ENCODE results near the gene AP4M1.

The AP4M1 gene, protein sequence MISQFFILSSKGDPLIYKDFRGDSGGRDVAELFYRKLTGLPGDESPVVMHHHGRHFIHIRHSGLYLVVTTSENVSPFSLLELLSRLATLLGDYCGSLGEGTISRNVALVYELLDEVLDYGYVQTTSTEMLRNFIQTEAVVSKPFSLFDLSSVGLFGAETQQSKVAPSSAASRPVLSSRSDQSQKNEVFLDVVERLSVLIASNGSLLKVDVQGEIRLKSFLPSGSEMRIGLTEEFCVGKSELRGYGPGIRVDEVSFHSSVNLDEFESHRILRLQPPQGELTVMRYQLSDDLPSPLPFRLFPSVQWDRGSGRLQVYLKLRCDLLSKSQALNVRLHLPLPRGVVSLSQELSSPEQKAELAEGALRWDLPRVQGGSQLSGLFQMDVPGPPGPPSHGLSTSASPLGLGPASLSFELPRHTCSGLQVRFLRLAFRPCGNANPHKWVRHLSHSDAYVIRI

DNA sequence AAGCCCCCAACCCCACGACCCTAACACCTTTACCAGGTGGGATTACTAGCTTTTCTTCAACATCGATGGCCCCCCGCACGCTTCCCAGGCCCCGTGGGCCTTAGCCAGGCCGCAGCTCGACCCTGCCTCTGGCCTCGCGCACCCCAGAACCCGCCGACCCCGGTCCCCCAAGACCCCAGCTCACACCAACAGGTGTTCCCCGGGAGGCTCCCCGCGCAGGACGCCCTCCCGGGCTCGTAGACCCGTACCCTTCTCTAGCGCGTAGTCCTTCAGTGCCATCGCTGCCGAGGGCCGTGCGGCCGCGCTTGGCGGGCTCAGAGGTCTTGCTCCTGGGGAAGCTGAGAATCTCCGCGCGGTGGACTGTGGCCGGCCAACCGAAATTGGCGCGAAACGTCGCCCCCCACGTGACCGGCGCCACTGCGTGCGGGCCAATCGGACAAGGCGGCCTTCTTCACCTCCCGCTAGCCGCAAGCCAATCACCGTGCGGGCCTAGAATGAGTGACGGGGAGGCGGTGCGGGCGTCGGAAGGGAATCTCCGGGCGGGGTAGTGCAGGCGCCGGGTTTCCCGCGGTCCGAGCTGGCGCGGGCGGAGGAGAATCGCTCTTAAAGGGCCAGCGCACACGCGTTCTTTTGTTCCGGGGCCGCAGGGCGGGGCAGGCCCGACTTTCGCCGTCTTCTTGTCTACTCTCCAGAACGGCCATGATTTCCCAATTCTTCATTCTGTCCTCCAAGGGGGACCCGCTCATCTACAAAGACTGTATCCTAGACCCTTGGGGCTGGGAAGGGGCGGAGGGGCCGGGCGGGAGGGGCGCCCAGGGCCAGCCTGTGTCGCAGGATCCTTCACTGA is at the start of gene AP4M1, which contains the start of gene MCM7:
TSS of gene AP4M1 (plus strand) at position 628 of the 847 bp plus-strand sequence. CDS start at position 700, 72 bp downstream.
TSS of gene MCM7 (minus strand) at position 382 of the 847 bp plus-strand sequence. CDS start at position 279, 103 bp downstream.
- DNase-seq = peak; percentile 97

DNA sequence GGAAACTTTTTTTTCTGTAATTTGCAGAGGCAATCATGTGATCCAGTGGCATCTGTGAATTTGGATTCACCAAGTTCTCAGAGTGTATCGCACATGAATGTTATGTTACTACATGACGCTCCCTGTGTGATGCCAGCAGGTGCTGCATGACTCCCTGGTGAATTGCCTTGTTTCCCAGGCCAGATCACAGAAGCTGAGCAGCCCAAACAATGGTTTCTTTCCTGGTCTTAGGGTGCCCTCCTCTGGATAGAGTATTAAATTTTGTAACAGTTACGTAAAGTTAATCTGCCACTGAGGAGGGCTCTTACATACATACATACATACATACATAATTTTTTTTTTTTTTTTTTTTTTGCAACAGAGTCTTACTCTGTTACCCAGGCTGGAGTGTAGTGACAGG is 48.2 kb upstream of the AP4M1 start:
- peak; percentile 39 for DNase-seq

DNA sequence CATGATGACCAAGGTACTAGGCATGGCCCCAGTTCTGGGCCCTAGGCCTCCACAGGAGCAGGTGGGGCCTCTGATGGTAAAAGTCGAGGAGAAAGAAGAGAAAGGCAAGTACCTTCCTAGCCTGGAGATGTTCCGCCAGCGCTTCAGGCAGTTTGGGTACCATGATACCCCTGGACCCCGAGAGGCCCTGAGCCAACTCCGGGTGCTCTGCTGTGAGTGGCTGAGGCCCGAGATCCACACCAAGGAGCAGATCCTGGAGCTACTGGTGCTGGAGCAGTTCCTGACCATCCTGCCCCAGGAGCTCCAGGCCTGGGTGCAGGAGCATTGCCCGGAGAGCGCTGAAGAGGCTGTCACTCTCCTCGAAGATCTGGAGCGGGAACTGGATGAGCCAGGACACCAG is 44.4 kb upstream of the AP4M1 start:
- no peak for DNase-seq

DNA sequence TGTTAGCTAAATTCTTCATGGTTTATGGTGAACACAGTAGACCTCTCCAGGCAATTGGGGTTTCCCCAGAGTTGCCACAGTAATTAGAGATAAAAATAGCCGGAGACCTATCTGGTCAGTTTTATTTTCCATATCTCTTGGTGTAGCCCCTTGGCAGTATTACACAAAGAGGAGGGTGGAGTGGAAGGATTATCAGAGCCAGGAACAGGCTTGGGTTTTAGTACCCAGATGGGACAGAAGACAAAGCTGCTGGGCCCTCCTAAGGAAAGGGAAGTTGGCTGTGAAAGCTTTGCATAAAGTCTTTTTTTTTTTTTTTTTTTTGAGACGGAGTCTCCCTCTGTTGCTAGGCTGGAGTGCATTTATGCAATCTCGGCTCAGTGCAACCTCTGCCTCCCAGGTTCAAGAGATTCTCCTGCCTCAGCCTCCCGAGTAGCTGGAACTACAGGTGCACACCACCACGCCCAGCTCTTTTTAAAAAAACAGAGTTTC is 42.1 kb upstream of the AP4M1 start:
- no peak for DNase-seq

DNA sequence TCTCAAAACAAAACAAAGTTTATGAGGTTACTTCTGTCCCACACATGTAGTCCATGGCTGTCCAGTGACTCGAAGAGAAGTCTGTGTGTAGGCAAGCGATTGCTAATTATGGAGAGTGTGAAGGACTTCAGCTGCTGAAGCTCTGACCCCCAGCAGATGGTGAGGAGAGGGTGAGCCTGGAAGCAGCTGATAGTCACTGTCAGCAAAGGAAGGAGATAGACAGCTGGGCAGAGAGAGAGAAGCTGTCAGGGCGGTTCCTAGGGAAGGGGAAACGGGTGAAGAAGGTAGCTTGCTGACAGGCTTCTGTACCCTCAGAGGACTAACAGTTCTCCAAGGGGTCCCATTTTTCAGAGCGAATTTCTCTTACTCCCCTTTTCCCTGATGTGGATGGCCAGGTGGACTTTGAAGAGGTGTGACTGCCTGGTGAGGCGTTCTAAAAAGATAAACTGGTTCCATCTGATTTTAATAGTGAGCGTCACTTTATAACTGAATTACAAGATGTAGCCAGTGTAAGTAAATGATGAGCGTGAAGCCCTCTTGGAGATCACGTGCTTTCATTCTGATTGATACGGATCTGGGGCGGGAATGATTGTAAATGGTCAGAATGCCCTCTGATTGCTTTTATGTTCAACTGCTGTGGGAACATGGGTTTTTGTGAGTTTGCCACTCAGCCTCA is 39.8 kb upstream of the AP4M1 start:
- no peak for DNase-seq

DNA sequence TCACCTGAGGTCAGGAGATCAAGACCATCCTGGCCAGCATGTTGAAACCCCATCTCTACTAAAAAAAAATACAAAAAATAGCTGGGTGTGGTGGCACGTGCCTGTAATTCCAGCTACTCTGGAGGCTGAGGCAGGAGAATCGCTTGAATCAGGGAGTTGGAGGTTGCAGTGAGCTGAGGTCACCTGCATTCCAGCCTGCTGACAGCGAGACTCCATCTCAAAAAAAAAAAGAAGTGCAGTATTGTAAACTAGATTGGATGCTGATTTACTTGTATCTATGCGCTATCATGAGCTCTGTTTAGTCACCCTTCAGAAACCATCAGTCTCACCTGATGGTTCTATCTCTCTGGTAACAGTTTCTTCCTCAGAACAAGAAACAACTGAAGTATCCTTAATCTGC is 38.1 kb upstream of the AP4M1 start:
- no peak for DNase-seq

DNA sequence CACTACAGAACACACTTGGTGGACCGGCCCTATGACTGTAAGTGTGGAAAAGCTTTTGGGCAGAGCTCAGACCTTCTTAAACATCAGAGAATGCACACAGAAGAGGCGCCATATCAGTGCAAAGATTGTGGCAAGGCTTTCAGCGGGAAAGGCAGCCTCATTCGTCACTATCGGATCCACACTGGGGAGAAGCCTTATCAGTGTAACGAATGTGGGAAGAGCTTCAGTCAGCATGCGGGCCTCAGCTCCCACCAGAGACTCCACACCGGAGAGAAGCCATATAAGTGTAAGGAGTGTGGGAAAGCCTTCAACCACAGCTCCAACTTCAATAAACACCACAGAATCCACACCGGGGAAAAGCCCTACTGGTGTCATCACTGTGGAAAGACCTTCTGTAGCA is 37.3 kb upstream of the AP4M1 start:
- no peak for DNase-seq

DNA sequence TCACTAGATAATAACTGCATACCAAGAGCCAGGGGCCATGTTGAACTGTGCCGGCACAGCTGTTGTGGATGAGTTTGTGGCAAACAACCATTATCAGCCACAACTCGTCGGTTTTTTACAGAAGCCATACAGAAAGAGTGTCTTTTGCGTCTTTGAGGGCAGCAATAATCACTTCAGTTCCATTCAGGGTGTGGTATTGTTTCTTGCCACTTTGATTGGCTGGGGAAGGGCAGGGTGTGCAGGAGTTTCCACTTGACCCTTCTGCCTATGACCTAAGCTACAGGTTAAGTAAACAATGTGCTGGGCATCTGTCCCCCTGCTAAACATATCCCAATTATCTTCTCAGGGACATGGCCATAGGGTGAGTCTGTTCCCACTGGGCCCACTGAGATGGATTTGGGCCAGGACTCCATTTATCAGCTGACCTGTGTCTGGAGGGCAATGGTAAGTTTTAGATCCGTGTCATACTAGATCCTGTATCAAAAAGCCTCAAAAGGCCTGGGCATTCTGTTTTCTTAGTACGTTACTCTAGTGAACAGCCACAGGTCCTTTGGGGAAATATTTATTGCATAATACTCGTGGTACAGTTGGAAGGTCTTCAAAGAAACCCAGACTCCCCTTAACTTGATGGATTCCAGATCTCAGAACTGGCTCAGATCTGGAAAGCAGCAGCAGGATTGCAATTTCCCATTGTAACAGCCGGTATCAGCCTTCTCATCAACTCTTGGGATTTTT is 35.8 kb upstream of the AP4M1 start:
- no peak for DNase-seq

DNA sequence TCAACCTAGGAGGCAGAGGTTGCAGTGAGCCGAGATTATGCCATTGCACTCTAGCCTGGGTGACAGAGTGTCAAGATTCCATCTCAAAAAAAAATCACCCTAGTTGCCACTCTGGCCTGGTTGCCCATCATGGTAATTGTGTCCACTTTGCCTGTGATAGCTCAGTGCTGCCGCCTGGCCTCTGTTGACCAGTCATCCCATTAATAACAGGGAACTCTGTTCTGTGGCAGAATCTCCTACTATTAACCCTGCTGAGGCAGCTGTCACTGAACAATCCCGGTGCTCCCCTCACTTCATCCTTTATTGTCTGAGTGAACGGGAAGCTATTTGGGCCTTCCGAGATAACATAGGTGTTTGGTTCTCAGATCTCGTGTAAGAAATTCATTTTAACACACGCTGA is 34.5 kb upstream of the AP4M1 start:
- DNase-seq = no peak

DNA sequence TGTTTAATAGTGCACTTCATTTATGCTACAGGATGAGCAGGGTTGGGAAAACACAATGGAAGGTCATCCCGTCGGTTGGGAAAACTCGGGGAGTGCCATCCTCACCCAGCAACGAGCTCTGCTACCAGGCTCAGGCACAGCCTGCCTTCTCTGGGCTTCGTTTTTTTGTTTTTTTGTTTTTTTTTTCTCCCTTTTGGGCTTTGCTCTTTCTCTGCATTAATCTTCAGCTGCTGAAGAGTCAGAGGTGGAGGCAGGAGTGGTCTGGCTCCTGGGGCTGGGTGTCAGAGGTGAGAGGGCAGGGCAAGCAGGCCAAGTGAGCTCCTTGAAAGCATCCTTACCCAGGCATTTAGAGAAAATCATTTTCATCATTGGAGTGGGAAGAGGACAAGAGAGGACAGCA is 31.5 kb upstream of the AP4M1 start:
- no peak for DNase-seq

DNA sequence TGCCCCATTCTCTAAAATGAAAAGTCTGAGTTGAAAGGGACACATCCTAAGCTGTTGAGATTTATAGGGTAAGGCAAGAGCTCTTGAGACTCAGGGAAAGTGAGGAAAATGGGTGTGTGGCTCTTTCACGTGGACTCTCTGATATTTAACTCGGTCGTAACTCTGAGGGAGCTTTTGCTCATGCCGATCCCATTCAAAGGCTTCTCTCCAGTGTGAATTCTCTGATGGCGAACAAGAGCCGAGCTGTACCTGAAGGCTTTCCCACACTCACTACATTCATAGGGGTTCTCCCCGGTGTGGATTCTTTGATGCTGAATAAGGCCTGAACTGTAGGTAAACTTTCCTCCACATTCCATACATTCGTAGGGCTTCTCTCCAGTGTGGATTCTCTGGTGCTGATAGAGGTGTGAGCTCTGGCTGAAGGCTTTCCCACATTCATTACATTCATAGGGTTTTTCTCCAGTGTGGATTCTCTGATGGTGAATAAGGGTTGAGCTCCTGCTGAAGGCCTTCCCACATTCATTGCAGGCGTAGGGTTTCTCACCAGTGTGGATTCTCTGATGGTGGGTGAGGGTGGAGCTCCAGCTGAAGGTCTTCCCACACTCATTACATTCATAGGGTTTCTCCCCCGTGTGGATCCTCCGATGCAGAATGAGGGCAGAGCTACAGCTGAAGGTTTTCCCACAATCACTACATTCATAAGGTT is 30.3 kb upstream of the AP4M1 start:
- DNase-seq = no peak

DNA sequence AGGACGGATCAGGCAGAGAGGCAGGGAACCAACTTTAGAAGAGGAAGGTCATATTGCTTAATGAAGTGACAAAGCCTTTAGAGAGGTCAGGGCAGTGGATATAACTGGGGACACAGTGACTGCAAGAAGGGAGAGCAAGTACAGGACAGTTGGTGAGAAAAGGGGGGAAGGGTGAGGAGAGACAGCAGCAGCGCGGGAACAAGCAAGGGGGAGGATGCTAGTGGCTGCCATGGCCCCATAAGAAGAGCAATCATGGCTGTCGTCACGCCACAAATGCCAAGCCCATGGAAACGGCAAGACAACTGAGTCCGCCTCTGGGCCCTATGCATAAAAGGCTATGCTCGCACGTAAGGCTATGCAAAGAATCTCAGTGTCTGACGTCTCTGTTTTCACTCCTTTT is 29.0 kb upstream of the AP4M1 start:
- no peak for DNase-seq

DNA sequence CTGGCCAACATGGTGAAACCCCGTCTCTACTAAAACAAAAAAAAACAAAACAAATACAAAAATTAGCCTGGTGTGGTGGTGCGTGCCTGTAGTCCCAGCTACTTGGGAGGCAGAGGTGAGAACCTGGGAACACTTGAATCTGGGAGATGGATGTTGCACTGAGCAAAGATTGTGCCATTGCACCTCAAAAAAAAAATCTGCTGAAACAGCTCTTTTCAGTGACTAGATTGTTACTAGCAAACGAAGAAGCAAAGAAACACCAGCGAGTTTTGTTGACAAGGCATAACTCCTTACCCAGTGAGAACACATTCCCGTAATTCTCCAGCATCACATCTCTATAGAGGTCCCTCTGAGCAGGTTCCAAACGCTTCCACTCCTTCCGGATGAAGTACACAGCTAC is 26.6 kb upstream of the AP4M1 start:
- no peak for DNase-seq

DNA sequence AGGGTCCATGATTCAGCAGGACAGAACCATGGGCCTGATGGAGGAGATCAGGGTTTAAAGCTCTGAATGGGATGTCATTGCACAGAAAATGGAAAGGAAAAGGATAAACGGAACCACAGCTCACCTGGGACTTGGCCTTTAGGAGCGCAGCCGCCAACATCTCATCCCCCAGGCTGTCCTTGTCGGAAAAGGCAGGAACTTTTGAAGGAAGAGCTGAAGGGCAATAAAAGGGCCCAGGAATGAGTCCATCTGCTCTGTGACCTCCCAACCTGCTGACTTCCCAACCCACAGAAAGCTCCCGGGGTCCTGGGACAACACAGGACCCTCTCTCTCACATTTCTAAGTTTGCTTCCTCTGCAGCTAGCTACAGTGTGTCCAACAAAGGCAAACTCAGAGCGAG is 26.0 kb upstream of the AP4M1 start:
- DNase-seq = no peak

DNA sequence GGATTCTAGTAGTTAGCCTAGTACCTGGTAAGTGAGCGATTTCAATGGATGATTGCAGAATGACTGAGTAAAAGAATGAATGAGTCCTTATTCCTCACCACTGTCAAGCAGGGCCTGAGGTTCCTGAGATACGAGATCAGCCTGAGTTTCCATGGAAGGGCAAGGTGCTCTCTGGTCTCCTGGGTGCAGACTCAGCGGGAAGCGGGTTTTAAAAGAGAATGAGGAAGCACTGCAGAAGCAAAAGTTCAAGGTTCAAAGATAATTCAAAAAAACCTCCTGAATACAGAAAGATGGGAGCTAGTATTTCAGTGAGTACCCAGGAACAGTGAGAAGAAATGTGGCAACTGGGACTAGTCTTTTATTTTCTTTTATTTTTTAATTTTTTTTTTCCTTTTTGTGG is 24.2 kb upstream of the AP4M1 start:
- DNase-seq = no peak

DNA sequence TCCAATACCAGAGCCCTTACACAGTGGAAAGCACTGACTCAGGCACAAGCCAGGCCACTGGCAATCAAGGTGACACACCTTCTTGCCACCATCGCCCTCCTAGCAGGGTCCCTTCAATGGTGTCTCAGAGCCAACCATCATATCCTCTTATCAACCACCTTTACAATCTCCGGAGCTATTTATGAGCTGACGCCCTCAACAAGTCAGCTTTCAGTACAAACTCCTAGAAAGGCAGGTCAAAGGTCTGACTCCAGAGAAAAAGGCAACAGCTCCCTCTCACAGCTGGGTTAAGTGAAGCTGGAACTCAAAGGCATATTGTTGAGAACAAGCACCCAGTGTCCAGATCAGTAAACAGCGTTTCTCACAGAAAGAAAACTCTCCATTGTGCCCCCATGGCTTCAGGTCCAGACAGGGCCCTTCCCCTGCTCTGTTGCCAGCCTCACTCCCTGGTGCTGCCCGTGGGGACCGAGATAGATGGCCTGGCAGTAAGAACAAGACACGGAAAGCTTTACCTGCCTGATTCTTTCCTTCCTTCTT is 22.4 kb upstream of the AP4M1 start:
- no peak for DNase-seq

DNA sequence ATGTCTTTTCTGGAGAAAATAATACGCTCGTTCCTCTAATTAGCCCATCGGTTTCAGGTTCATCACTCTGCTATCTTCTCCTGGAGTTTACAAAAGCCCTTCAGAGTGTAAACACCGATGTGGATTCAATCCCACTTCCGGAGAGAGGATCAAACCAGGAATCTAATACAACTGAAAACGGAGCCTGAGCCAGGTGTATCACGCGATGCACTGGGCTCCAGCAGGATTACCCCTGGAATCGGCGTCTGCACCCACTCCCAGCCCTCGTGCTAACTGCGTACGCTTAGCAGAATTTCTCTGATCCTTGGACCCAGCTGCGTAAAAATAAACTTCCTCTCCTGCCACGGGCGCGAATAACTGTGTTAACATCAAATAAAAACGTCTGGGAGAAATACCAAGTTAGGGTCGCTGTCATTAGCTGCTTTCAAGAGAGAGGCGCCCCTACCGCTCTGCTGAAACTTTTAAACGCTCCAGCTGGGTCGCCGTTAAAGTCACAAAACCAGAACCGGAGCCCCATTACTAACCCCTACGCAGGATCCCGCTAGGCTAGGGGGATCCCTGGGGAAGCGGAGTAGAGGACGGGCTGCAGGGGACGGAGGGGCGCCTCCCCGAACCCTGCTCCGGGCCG is 20.4 kb upstream of the AP4M1 start:
- no peak for DNase-seq

DNA sequence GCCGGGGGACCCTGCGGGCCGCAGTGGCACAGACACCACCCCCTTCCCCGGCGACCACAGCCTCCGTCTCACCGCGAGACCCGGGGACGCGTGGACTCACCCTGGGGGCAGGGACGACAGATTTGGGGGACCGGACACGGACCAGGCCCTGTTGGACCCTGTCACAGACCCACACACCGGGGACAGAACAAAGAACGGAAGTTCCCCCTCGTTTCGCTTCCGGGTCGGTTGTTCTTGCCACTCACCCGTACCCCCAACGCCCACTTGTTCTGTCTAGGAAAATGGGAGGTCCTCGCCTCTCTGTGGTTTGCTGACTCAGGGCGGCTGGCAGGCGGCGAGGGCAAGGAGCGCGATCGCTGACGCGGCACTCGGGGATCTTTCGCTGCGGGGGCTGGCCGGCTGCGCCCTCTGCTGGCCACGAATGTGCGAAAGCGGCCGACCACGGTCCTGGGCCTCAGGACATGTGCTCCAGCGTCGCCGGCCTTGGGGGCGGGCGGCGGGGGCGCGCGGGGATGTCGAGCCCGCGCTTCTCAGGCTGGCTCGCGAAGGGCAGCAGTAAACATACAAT is 19.8 kb upstream of the AP4M1 start, which contains the start of gene ZNF3:
TSS of gene ZNF3 (minus strand) at position 189 of the 568 bp plus-strand sequence. CDS start 4,366 bp downstream, outside the sequence.
- DNase-seq = peak; percentile 99

DNA sequence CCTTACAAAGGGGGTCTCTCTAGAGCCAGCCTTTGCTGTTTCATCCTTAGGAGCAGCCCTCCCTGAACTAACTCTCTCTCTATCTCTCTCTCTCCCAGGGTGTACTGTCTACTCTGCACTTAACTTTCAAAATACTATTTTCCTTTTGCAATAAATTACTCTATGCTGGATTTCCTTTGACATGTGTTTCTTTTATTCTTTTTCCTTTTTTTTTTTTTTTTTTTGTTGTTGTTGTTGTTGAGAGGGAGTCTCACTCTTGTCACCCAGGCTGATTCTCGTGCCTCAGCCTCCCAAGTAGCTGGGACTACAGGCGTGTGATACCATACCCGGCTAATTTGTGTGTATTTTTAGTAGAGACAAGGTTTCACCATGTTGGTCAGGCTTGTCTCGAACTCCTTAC is 18.5 kb upstream of the AP4M1 start:
- no peak for DNase-seq

DNA sequence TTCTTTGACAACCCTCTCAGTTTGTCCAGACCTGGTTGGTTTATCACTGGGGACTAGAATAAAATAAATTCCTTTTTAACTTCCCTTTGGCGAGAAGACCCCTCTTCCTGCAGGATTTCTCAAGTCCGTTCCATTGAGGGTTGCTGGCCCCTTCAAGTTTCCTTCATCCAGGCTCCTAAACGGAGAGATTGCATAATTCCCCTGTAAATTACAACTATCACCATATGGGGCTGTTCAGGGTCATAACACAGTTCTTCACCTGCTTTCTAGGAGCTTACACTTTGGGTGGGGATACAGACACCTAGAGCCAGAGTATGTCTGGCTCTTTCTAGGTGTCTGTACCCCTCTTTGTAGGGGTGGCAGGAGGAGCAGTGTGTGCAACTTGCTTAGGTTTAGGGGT is 15.9 kb upstream of the AP4M1 start:
- DNase-seq = no peak
